HepG2 (cell line): Measurements from ENCODE around the gene ZDBF2. TPM values are rescaled to one million over a fixed set of nuclear protein-coding genes. Genes with fewer than 3 reads are reported as not detected.

Experiments
- ATAC-seq: fragments of 200-7000 bp; cut with Tn5 transposase; 3 replicates; pipeline ENCODE4 v1.9.1; 2020; ENCODE audit warnings: mild to moderate bottlenecking, moderate library complexity
- BruUV-seq: library from RNA; stranded (reverse); fragments of 400-500 nt; replicated peaks from 2 replicates; lab custom pipeline; 2021; lab: Mats Ljungman, UMichigan
- CTCF ChIA-PET: fragments of 300-600 bp; formaldehyde crosslinking; extraction: SDS; loops from one replicate; lab custom pipeline; 2021; ENCODE audit warnings: low total read pairs, inconsistent platforms, low intra/inter-chr PET ratio; lab: Yijun Ruan, JAX
- POLR2A ChIA-PET: fragments of 350-600 bp; sonication (Branson Sonifier 250); formaldehyde crosslinking; loops from one replicate; lab custom pipeline; 2020; ENCODE audit warnings: antibody characterized with exemption, inconsistent platforms; lab: Yijun Ruan, JAX
- DNase-seq: peaks from one replicate; pipeline ENCODE4 v3.0.0-alpha.2; 2015; ENCODE audit warnings: low spot score
- FAIRE-seq: peaks from 3 replicates; lab custom pipeline; 2011; peaks lifted over from hg19 to GRCh38; lab: Jason Lieb, UNC
- H2AFZ ChIP-seq: one replicate; pipeline ENCODE4 v1.6.1; 2011; ENCODE audit warnings: low read length, inconsistent platforms
- H3K27ac ChIP-seq: fragments of 300-600 bp; 3 replicates; pipeline ENCODE4 v1.8.0; 2011; ENCODE audit warnings: mixed run types, mild to moderate bottlenecking, mixed read lengths, low read length, inconsistent platforms; ENCODE audit not compliant: insufficient read depth; ENCODE audit errors: extremely low read length
- H3K27me3 ChIP-seq, 2 experiments: fragments of 200-600 bp in 1 of 2; 2 replicates in 1 of 2; 3 replicates in 1 of 2; pipeline versions ENCODE4 v1.6.0 to v1.8.0; 2011; ENCODE audit warnings: low read length in 2 of 2, mild to moderate bottlenecking in 2 of 2, moderate library complexity in 2 of 2, inconsistent platforms in 1 of 2; ENCODE audit not compliant: insufficient read depth in 2 of 2, control insufficient read depth in 1 of 2
- H3K36me3 ChIP-seq, 2 experiments: fragments of 200-600 bp in 1 of 2; replicated peaks in 1 of 2; 2 replicates in 1 of 2; 3 replicates in 1 of 2; pipeline versions ENCODE4 v1.5.1 to v1.8.0; 2011; ENCODE audit warnings: low read length in 2 of 2, inconsistent platforms in 1 of 2; ENCODE audit not compliant: insufficient read depth in 2 of 2, control insufficient read depth in 1 of 2
- H3K4me1 ChIP-seq: 2 replicates; pipeline ENCODE4 v1.5.1; 2012; ENCODE audit warnings: low read length, inconsistent platforms; ENCODE audit not compliant: insufficient read depth
- H3K4me2 ChIP-seq: 2 replicates; pipeline ENCODE4 v1.6.0; 2011; ENCODE audit warnings: low read depth, low read length, inconsistent platforms
- H3K4me3 ChIP-seq, 3 experiments: fragments of 200-600 bp in 1 of 3; sonication (generic), shearing (Covaris generic) in 1 of 3; replicated peaks in 1 of 3; 2 replicates each; pipeline ENCODE4 v1.5.1; 2011 to 2016; ENCODE audit warnings: low read length in 3 of 3, inconsistent platforms in 2 of 3, low read depth in 2 of 3, mild to moderate bottlenecking in 2 of 3, control low read depth in 1 of 3, mixed read lengths in 1 of 3; ENCODE audit not compliant: insufficient read depth in 1 of 3
- H3K79me2 ChIP-seq: one replicate; pipeline ENCODE4 v1.6.1; 2011; ENCODE audit warnings: low read length, inconsistent platforms; ENCODE audit not compliant: insufficient read depth
- H3K9ac ChIP-seq: 2 replicates; pipeline ENCODE4 v1.6.0; 2011; ENCODE audit warnings: mild to moderate bottlenecking, low read depth, low read length, inconsistent platforms; ENCODE audit not compliant: insufficient read depth
- H3K9me3 ChIP-seq: 2 replicates; pipeline ENCODE4 v1.5.1; 2012; ENCODE audit warnings: mild to moderate bottlenecking, low read length
- H4K20me1 ChIP-seq: 2 replicates; pipeline ENCODE4 v1.6.0; 2011; ENCODE audit warnings: inconsistent platforms, mild to moderate bottlenecking, low read length, moderate library complexity; ENCODE audit not compliant: insufficient read depth
- HOXA3 ChIP-seq: sonication (generic); formaldehyde crosslinking; IDR thresholded peaks from 2 replicates; pipeline ENCODE4 v1.5.0; 2020; ENCODE audit warnings: missing genetic modification reagents
- MAFF ChIP-seq: IDR thresholded peaks from 2 replicates; pipeline ENCODE4 v1.6.1; 2011; ENCODE audit warnings: low read depth, low read length, improper control_type of control experiment
- MAFK ChIP-seq, 2 experiments: IDR thresholded peaks in 1 of 2; conservative IDR thresholded peaks in 1 of 2; 2 replicates each; pipeline ENCODE4 v1.6.1; 2011; ENCODE audit warnings: improper control_type of control experiment in 2 of 2, low read length in 2 of 2
- SMC3 ChIP-seq: IDR thresholded peaks from 2 replicates; pipeline ENCODE4 v1.6.1; 2011; ENCODE audit warnings: low read length, improper control_type of control experiment
- SMYD3 ChIP-seq: sonication (generic); formaldehyde crosslinking; IDR thresholded peaks from 2 replicates; pipeline ENCODE4 v1.8.1; 2023; ENCODE audit warnings: mild to moderate bottlenecking, missing genetic modification reagents
- TEAD2 ChIP-seq: sonication (generic); formaldehyde crosslinking; IDR thresholded peaks from 2 replicates; pipeline ENCODE4 v1.9.0; 2021; ENCODE audit warnings: missing genetic modification reagents
- WGBS: methylation state at CpG from one replicate; pipeline ENCODE4 v1.1.6; 2017; ENCODE audit warnings: low lambda C conversion rate; 5-methylcytosine and 5-hydroxymethylcytosine counted together
- in situ Hi-C: cut with HindIII; loops from 2 replicates; pipeline ENCODE4 v1.10.0; 2017; ENCODE audit warnings: low pct_unique_long_range_greater_than_20kb; ENCODE audit not compliant: extremely low pct_ligation_motif_present
- intact Hi-C: fragments of 100-400 bp; cut with micrococcal nuclease; formaldehyde crosslinking; loops from one replicate; pipeline ENCODE4 v1.10.0; 2022; ENCODE audit not compliant: unreplicated experiment
- polyA plus RNA-seq, 8 experiments: library from polyadenylated mRNA; depleted of rRNA in 3 of 8; stranded (reverse) in 7 of 8; unstranded in 1 of 8; fragments of >200 nt; fragmentation: Illumina TruSeq in 4 of 8; extraction: Trizol in 4 of 8; gene quantifications; 2 replicates each; pipeline versions ENCODE4 v1.2.1 to v1.2.3, GENCODE V29; 2011 to 2016; ENCODE audit warnings: low read depth in 4 of 8, missing spikeins in 1 of 8, mixed read lengths in 1 of 8; ENCODE audit not compliant: insufficient read depth in 1 of 8
- total RNA-seq, 5 experiments: library from RNA; depleted of rRNA; stranded (reverse); fragments of >200 nt; fragmentation: Illumina TruSeq; extraction: Trizol; gene quantifications; 2 replicates each; pipeline ENCODE4 v1.2.3, GENCODE V29; 2016; ENCODE audit warnings: low read depth in 1 of 5
- TF ChIP-seq, protein P1 (sequence below): sonication (generic); formaldehyde crosslinking; IDR thresholded peaks from 2 replicates; pipeline ENCODE4 v1.4.0; 2020; ENCODE audit warnings: missing genetic modification reagents; ENCODE audit errors: not compliant biosample characterization

ZDBF2 gene
- total and polyA plus RNA-seq, 2 of the 13 experiments (the other 11 are each of a cell fraction or from before 2014, with no cell fraction given), result 1.5 to 2.0 TPM

DNA sequence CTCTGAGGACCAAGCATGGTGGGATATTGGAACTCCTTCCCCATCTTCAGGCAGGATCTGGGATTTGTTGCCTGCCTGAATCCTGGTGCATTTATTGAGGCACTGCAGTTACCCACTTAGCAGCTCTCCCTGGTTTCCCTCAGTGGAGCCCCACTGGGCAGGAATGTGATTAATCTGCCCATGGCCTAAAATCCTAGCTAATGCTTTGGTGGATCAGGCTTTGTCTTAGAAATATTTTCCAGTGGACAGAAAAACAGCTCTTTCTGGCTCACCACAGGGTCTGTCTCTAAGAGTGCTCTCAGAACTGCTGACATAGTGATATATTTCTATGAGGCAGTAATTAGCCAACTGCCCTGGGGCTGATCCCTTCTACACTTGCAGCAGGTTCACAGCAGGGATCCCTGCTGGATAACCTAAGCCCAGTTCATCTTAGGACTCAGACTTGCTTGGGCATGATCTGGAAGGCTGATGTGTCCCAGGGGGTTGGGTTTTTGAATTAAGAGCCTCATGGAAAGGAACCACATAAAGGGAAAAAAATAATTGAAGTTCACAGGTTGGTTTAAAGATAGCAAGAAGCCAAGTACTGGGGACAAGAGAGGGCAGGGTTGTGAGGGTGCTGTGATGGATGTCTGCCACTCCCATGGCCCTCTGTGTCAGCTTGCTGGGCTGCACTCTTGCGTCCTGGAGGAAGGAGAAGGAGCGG is 44.3 kb upstream of the ZDBF2 start:
- CTCF ChIA-PET, result no interaction called here
- peak; percentile 72 for ATAC-seq

DNA sequence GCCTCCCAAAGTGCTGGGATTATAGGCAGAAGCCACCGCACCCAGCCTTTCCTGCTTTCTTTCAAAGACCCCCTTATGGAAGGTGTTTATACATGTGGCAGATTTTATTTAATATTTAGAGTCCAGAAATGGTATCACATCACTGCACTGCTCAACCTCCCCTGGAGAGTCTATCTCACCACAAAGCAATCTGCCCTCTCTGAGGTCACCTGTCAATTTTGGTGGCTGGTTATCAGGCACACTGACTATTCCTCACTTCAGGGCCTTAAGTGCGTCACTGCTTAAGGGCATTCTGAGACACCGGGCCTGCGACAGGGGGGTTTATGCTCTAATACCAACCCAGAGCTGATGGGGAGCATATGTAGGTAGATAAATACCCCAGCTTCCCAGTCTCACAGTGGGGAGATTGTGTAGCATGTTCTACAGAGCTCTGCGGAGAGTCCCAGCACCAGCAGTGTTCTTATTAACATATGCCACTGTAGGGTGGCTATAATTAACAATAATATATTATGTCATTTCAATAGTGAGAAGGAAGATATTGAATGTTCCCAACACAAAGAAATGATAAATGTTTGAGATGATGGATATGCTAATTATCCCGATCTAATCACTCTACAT is 42.7 kb upstream of the ZDBF2 start:
- Histone ChIP-seq H3K9ac (no peak overlapping the region), H3K4me1 (no peaks in the 10 kb centered on the region), H3K79me2 (no peaks in the 10 kb centered on the region), H3K9me3 (no peaks in the 10 kb centered on the region), H3K27ac (no peak overlapping the region), H3K27me3 (peaks cover 0 to 8% of the 10 kb centered on the region in 2 experiments; a peak in 1 of 5 replicates), H4K20me1 (no peaks in the 10 kb centered on the region), H3K4me2 (no peak overlapping the region), H3K36me3 (no peaks in the 10 kb centered on the region), H3K4me3 (no peak overlapping the region), H2AFZ (no peak overlapping the region)
- no TSS peak for BruUV-seq
- CTCF ChIA-PET, result no interaction called here
- DNase-seq (no peak), ATAC-seq (no peak), FAIRE-seq (no peak)
- TF ChIP-seq TEAD2 (CRISPR knock-in tag) (no peak), SMYD3 (CRISPR knock-in tag) (no peak)
- TF ChIP-seq, protein P1, sequence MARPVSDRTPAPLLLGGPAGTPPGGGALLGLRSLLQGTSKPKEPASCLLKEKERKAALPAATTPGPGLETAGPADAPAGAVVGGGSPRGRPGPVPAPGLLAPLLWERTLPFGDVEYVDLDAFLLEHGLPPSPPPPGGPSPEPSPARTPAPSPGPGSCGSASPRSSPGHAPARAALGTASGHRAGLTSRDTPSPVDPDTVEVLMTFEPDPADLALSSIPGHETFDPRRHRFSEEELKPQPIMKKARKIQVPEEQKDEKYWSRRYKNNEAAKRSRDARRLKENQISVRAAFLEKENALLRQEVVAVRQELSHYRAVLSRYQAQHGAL (CRISPR knock-in tag), result no peak
- intact Hi-C loops (no loop called here), in situ Hi-C loops (no loop called here)
- WGBS, result 62% methylated on average over 5 of the region's 6 CpGs
- POLR2A ChIA-PET, result no interaction called here

More for the DNA sequence above, 44.3 kb upstream of the ZDBF2 start:
- no peak overlapping the region for H3K27ac ChIP-seq
- DNase-seq, result no peak
- H3K9ac ChIP-seq, result no peak overlapping the region
- no peaks in the 10 kb centered on the region for H3K4me1 ChIP-seq
- no peak overlapping the region for H2AFZ ChIP-seq
- intact Hi-C loops (no loop called here), in situ Hi-C loops (no loop called here)
- no peaks in the 10 kb centered on the region for H3K79me2 ChIP-seq
- no peak for FAIRE-seq
- TF ChIP-seq SMC3, result no peak
- peak; percentile 90 to 92 for TF ChIP-seq MAFK (conservative IDR thresholded peaks at IDR 0.05 in 1 of 2, IDR thresholded peaks at IDR 0.05 in 1 of 2; ENCODE audit: low read length in 2 of 2)
- TF ChIP-seq MAFF, result peak; percentile 85
- TF ChIP-seq HOXA3, result no peak
- WGBS, result 18% methylated on average over 2 of the region's 2 CpGs
- POLR2A ChIA-PET, result no interaction called here
- no peaks in the 10 kb centered on the region for H3K9me3 ChIP-seq
- no peaks in the 10 kb centered on the region for H4K20me1 ChIP-seq
- H3K27me3 ChIP-seq, result peaks cover 0 to 8% of the 10 kb centered on the region in 2 experiments; a peak in 1 of 5 replicates
- H3K4me2 ChIP-seq, result no peak overlapping the region
- H3K4me3 ChIP-seq, result no peak overlapping the region
- BruUV-seq, result no TSS peak
- H3K36me3 ChIP-seq, result no peaks in the 10 kb centered on the region
